K562 (cell line): ENCODE results near the gene MGRN1. TPM values are rescaled to one million over a fixed set of nuclear protein-coding genes. Genes with fewer than 3 reads are reported as not detected.

ENCODE experiments used
- ATAC-seq: fragments of 200-7000 bp; cut with Tn5 transposase; 3 replicates; pipeline ENCODE4 v1.9.1; 2020; ENCODE audit warnings: moderate library complexity
- BruUV-seq: library from RNA; stranded (reverse); fragments of 400-500 nt; replicated peaks from 2 replicates; lab custom pipeline; 2021; lab: Mats Ljungman, UMichigan
- CTCF ChIA-PET: fragments of 300-600 bp; formaldehyde crosslinking; extraction: SDS; loops from one replicate; lab custom pipeline; 2021; ENCODE audit warnings: low intra/inter-chr PET ratio; lab: Yijun Ruan, JAX
- POLR2A ChIA-PET: fragments of 300-600, 350-650 bp; sonication (Branson Sonifier 250); formaldehyde crosslinking; extraction: SDS; loops from one replicate; lab custom pipeline; 2021; ENCODE audit warnings: antibody characterized with exemption, inconsistent platforms; lab: Yijun Ruan, JAX
- DNase-seq, 4 experiments: peaks; one replicate each; pipeline versions ENCODE4 v3.0.0 to v3.0.0-alpha.2; 2011 to 2018; ENCODE audit warnings: low spot score in 3 of 4, mixed read lengths in 3 of 4; ENCODE audit errors: extremely low read depth in 1 of 4
- FAIRE-seq: peaks from 2 replicates; lab custom pipeline; 2011; peaks lifted over from hg19 to GRCh38; lab: Jason Lieb, UNC
- H2AFZ ChIP-seq: 2 replicates; pipeline ENCODE4 v1.6.0; 2011; ENCODE audit warnings: low read depth, low read length, control low read depth, inconsistent platforms
- H3K27ac ChIP-seq: fragments of 200-600 bp; 3 replicates; pipeline ENCODE4 v1.8.0; 2011; ENCODE audit warnings: low read depth, mild to moderate bottlenecking, control low read depth, inconsistent platforms, low read length, moderate library complexity, mixed read lengths; ENCODE audit errors: extremely low read depth
- H3K27me3 ChIP-seq, 2 experiments: fragments of 300-600 bp in 1 of 2; 2 replicates in 1 of 2; 3 replicates in 1 of 2; pipeline versions ENCODE4 v1.6.0 to v1.8.0; 2011; ENCODE audit warnings: inconsistent platforms in 2 of 2, low read length in 2 of 2, mild to moderate bottlenecking in 1 of 2, mixed read lengths in 1 of 2, moderate library complexity in 1 of 2; ENCODE audit not compliant: control insufficient read depth in 2 of 2, insufficient read depth in 2 of 2
- H3K36me3 ChIP-seq: fragments of 300-600 bp; 3 replicates; pipeline ENCODE4 v1.8.0; 2011; ENCODE audit warnings: mild to moderate bottlenecking, low read length, inconsistent platforms; ENCODE audit not compliant: control insufficient read depth, insufficient read depth
- H3K4me1 ChIP-seq, 2 experiments: fragments of 200-600 bp in 1 of 2; replicated peaks in 1 of 2; 2 replicates in 1 of 2; 3 replicates in 1 of 2; pipeline versions ENCODE4 v1.5.1 to v1.8.0; 2011; ENCODE audit warnings: inconsistent platforms in 2 of 2, low read length in 2 of 2, mild to moderate bottlenecking in 1 of 2, mixed read lengths in 1 of 2, moderate library complexity in 1 of 2; ENCODE audit not compliant: control insufficient read depth in 2 of 2, insufficient read depth in 2 of 2
- H3K4me2 ChIP-seq: 2 replicates; pipeline ENCODE4 v1.6.1; 2011; ENCODE audit warnings: low read length, control low read depth, inconsistent platforms, mixed read lengths; ENCODE audit not compliant: insufficient read depth
- H3K4me3 ChIP-seq: fragments of 200-600 bp; sonication (generic), shearing (Covaris generic); 2 replicates; pipeline ENCODE4 v1.5.1; 2016; ENCODE audit warnings: control low read depth, inconsistent platforms
- H3K79me2 ChIP-seq: fragments of 200-600 bp; 3 replicates; pipeline ENCODE4 v1.8.0; 2011; ENCODE audit warnings: low read length, inconsistent platforms; ENCODE audit not compliant: control insufficient read depth, insufficient read depth
- H3K9ac ChIP-seq, 2 experiments: 2 replicates each; pipeline versions ENCODE4 v1.6.0 to v1.6.1; 2011; ENCODE audit warnings: low read depth in 2 of 2, low read length in 2 of 2, control low read depth in 1 of 2, inconsistent platforms in 1 of 2, mild to moderate bottlenecking in 1 of 2, mixed read lengths in 1 of 2; ENCODE audit not compliant: insufficient read depth in 1 of 2
- H3K9me1 ChIP-seq: one replicate; pipeline ENCODE4 v1.6.0; 2011; ENCODE audit warnings: inconsistent platforms, mild to moderate bottlenecking, low read length, moderate library complexity; ENCODE audit not compliant: control insufficient read depth, insufficient read depth
- H3K9me3 ChIP-seq: replicated peaks from 2 replicates; pipeline ENCODE4 v1.5.1; 2011; ENCODE audit warnings: low read depth, low read length, inconsistent platforms; ENCODE audit not compliant: control insufficient read depth, insufficient read depth
- H4K20me1 ChIP-seq: replicated peaks from 2 replicates; pipeline ENCODE4 v1.6.1; 2011; ENCODE audit warnings: low read length, inconsistent platforms, mixed read lengths; ENCODE audit not compliant: control insufficient read depth, insufficient read depth
- ARID3A ChIP-seq: IDR thresholded peaks from 2 replicates; pipeline ENCODE4 v1.6.1; 2012; ENCODE audit warnings: low read depth, low read length, improper control_type of control experiment, borderline replicate concordance
- DACH1 ChIP-seq: fragments of 450-650 bp; IDR thresholded peaks from 2 replicates; pipeline ENCODE4 v1.6.1; 2018; ENCODE audit not compliant: partially characterized antibody
- ELF1 ChIP-seq: fragments of 200-800 bp; sonication (Bioruptor generic); IDR thresholded peaks from 2 replicates; pipeline ENCODE4 v1.6.1; 2016; ENCODE audit warnings: missing genetic modification characterization, missing compliant biosample characterization
- ELK1 ChIP-seq: sonication (generic); formaldehyde crosslinking; IDR thresholded peaks from 2 replicates; pipeline ENCODE4 v1.8.1; 2022; ENCODE audit warnings: missing genetic modification reagents
- HMBOX1 ChIP-seq: sonication (generic); IDR thresholded peaks from 2 replicates; pipeline ENCODE4 v1.6.1; 2016
- JUNB ChIP-seq: fragments of 450-650 bp; formaldehyde crosslinking; conservative IDR thresholded peaks from 2 replicates; pipeline ENCODE4 v1.4.0; 2020; ENCODE audit warnings: mild to moderate bottlenecking
- KLF1 ChIP-seq: fragments of 450-650 bp; IDR thresholded peaks from 2 replicates; pipeline ENCODE4 v1.6.1; 2016; ENCODE audit warnings: missing genetic modification characterization, missing compliant biosample characterization
- KLF16 ChIP-seq: IDR thresholded peaks from 2 replicates; pipeline ENCODE4 v1.6.1; 2016; ENCODE audit warnings: antibody characterized with exemption
- LEF1 ChIP-seq: fragments of 450-650 bp; IDR thresholded peaks from 2 replicates; pipeline ENCODE4 v1.6.1; 2016; ENCODE audit warnings: mild to moderate bottlenecking
- NUFIP1 ChIP-seq: fragments of 450-650 bp; IDR thresholded peaks from 2 replicates; pipeline ENCODE4 v1.6.1; 2018; ENCODE audit not compliant: partially characterized antibody
- POLR2B ChIP-seq: fragments of 450-650 bp; IDR thresholded peaks from 2 replicates; pipeline ENCODE4 v1.6.1; 2018; ENCODE audit warnings: low read depth; ENCODE audit not compliant: partially characterized antibody
- PYGO2 ChIP-seq: fragments of 450-650 bp; IDR thresholded peaks from 2 replicates; pipeline ENCODE4 v1.6.1; 2016; ENCODE audit warnings: mild to moderate bottlenecking, missing genetic modification characterization, moderate library complexity, missing compliant biosample characterization
- RFX5 ChIP-seq: IDR thresholded peaks from 2 replicates; pipeline ENCODE4 v1.6.1; 2011; ENCODE audit warnings: low read depth, mild to moderate bottlenecking, improper control_type of control experiment, low read length
- RHOXF2B ChIP-seq: fragments of 250-450 bp; sonication (Bioruptor Pico); conservative IDR thresholded peaks from 2 replicates; pipeline ENCODE4 v1.5.1; 2021
- SETDB1 ChIP-seq: IDR thresholded peaks from one replicate; pipeline ENCODE4 v1.6.1; 2012; ENCODE audit warnings: low read length, control low read depth, inconsistent platforms
- SMARCE1 ChIP-seq: fragments of 450-650 bp; IDR thresholded peaks from 2 replicates; pipeline ENCODE4 v1.7.1; 2016; ENCODE audit warnings: mild to moderate bottlenecking
- SUPT5H ChIP-seq: fragments of 450-650 bp; IDR thresholded peaks from 2 replicates; pipeline ENCODE4 v1.6.1; 2016
- TRIM24 ChIP-seq, 2 experiments: fragments of 450-650 bp; IDR thresholded peaks; 2 replicates each; pipeline ENCODE4 v1.6.1; 2016
- ZFP30 ChIP-seq: fragments of 250-450 bp; sonication (Bioruptor Pico); IDR thresholded peaks from 2 replicates; pipeline ENCODE4 v1.8.0; 2022; ENCODE audit warnings: moderate library complexity, mild to moderate bottlenecking, inconsistent platforms, borderline replicate concordance
- ZNF239 ChIP-seq: fragments of 250-450 bp; sonication (Bioruptor Pico); IDR thresholded peaks from 2 replicates; pipeline ENCODE4 v1.4.0; 2020; ENCODE audit warnings: mild to moderate bottlenecking
- ZNF253 ChIP-seq: fragments of 250-450 bp; sonication (Bioruptor Pico); conservative IDR thresholded peaks from 2 replicates; pipeline ENCODE4 v1.6.1; 2021; ENCODE audit warnings: mild to moderate bottlenecking
- ZZZ3 ChIP-seq: fragments of 450-650 bp; IDR thresholded peaks from 2 replicates; pipeline ENCODE4 v1.6.1; 2016; ENCODE audit warnings: antibody characterized with exemption, mild to moderate bottlenecking, moderate library complexity
- WGBS: fragments of 100-300 bp; shearing (Covaris generic); methylation state at CpG from one replicate; pipeline ENCODE4 v1.1.6; 2016; ENCODE audit warnings: low coverage, mixed read lengths; ENCODE audit not compliant: insufficient coverage; ENCODE audit errors: missing lambda C conversion rate; 5-methylcytosine and 5-hydroxymethylcytosine counted together
- in situ Hi-C: fragments of 300-500 bp; cut with MboI; formaldehyde crosslinking; loops from 4 replicates; pipeline ENCODE4 v1.15.0; 2018; ENCODE audit warnings: inconsistent platforms, mixed read lengths
- intact Hi-C: fragments of 100-400 bp; cut with micrococcal nuclease; formaldehyde crosslinking; loops from 2 replicates; pipeline ENCODE4 v1.14.2; 2022
- polyA plus RNA-seq, 8 experiments: library from polyadenylated mRNA; depleted of rRNA in 4 of 8; stranded (reverse) in 5 of 8; unstranded in 3 of 8; fragments of >200 nt; fragmentation: Nextera tagmentation in 2 of 8; fragmentation: Illumina TruSeq in 1 of 8; extraction: Ambion mirVana in 2 of 8; extraction: Trizol in 1 of 8; gene quantifications; 2 replicates each; pipeline versions ENCODE4 v1.2.1 to v1.2.3, GENCODE V29; 2011 to 2014; ENCODE audit warnings: inconsistent platforms in 1 of 8, missing spikeins in 1 of 8
- total RNA-seq, 7 experiments: library from RNA; depleted of rRNA in 6 of 7; stranded (reverse); fragments of >200 nt in 6 of 7; fragmentation: Illumina TruSeq in 2 of 7; extraction: Trizol in 2 of 7; gene quantifications; 2 replicates each; pipeline versions ENCODE4 v1.2.1 to v1.2.3, GENCODE V29; 2011 to 2021; ENCODE audit warnings: low replicate concordance in 1 of 7

Gene MGRN1
- total and polyA plus RNA-seq, 9 of the 15 experiments (the other 6 are each of a cell fraction or from before 2014, with no cell fraction given), result 0.15 to 37.9 (median 6.0) TPM

- Histone ChIP-seq H3K4me1 (peaks cover 16 to 19% of the 10 kb centered on the region in 2 experiments; a peak in 4 of 5 replicates), H3K27ac (peak overlapping the region; percentile 92), H3K4me3 (peak overlapping the region; percentile 91), H3K9me3 (no peaks in the 10 kb centered on the region), H3K4me2 (peak overlapping the region; percentile 81), H3K79me2 (peaks cover 33% of the 10 kb centered on the region), H3K9ac (peak overlapping the region; percentile 89 to 90), H3K36me3 (peaks cover 11% of the 10 kb centered on the region; the same call in 2 of the 3 replicates), H4K20me1 (peaks cover 5% of the 10 kb centered on the region; the same call in 1 of the 2 replicates), H3K27me3 (no peaks in the 10 kb centered on the region), H2AFZ (peak overlapping the region; percentile 94), H3K9me1 (peaks cover 4% of the 10 kb centered on the region)
- in situ Hi-C loops, result no loop called here
- FAIRE-seq (peak; percentile 29), DNase-seq (peak; percentile 53 to 88 (median 76)), ATAC-seq (peak; percentile 59)
- ChIA-PET CTCF (no interaction called here), POLR2A (interaction anchor here (0.9 to 4.6 kb wide), 5 partner anchors 9 to 16 kb away, joined by 3 to 22 read pairs (median 7); partner anchors contain the start of gene UBALD1)
- whole genome bisulfite sequencing, result under 1% methylated on average over 58 of the region's 80 CpGs
- no TSS peak for BruUV-seq
- intact Hi-C loops, result loop anchor here (5.0 kb wide), 1 partner anchor 332 kb away; the partner anchor contains the start of gene SEC14L5
- TF ChIP-seq KLF1 (tag) (0 out of 2 replicates have a peak, but pooled peaks have one; percentile 17), KLF16 (no peak), POLR2B (no peak), DACH1 (no peak), LEF1 (no peak), JUNB (no peak), ZNF239 (CRISPR knock-in tag) (no peak), ELF1 (tag) (no peak), RFX5 (no peak), ZFP30 (no peak), NUFIP1 (no peak), TRIM24 (IDR thresholded peaks at IDR 0.05) (no peak), SMARCE1 (no peak), SUPT5H (peak; percentile 64), ZZZ3 (no peak), ELK1 (no peak), SETDB1 (no peak), ZNF253 (no peak), ARID3A (no peak), HMBOX1 (no peak), PYGO2 (tag) (no peak), RHOXF2B (CRISPR knock-in tag) (no peak)
Observed at GRCh38 chr16:4624827-4625559, 367 bp downstream of the MGRN1 start.
